ENCODE results near the gene ARL15.

- TF ChIP-seq CTCF (IDR thresholded peaks at IDR 0.05) = no peak
- TF ChIP-seq POLR2A (IDR thresholded peaks at IDR 0.05) = no peak
These were observed 47.2 kb upstream of the ARL15 start for GRCh38 chr5:54357408-54358058.
